RWPE1 (cell line): ENCODE data around the gene INO80E.

Source experiments
- CTCF ChIA-PET: fragments of 350-600 bp; sonication (Branson Sonifier 250); formaldehyde crosslinking; extraction: SDS; loops from one replicate; lab custom pipeline; 2021; lab: Yijun Ruan, JAX
- POLR2A ChIA-PET: fragments of 400-600 bp; formaldehyde crosslinking; extraction: SDS; loops from one replicate; lab custom pipeline; 2020; ENCODE audit warnings: antibody characterized with exemption; ENCODE audit not compliant: low non-redundant PET; lab: Yijun Ruan, JAX
- DNase-seq: peaks from one replicate; pipeline ENCODE4 v3.0.0; 2012; ENCODE audit warnings: low spot score
- H3K27ac ChIP-seq: fragments of 450-650 bp; 2 replicates; pipeline ENCODE4 v1.5.1; 2017
- TF ChIP-seq, protein P1 (sequence below): fragments of 450-650 bp; conservative IDR thresholded peaks from 2 replicates; pipeline ENCODE4 v1.5.1; 2017; ENCODE audit warnings: low read depth, mild to moderate bottlenecking

The INO80E gene

DNA sequence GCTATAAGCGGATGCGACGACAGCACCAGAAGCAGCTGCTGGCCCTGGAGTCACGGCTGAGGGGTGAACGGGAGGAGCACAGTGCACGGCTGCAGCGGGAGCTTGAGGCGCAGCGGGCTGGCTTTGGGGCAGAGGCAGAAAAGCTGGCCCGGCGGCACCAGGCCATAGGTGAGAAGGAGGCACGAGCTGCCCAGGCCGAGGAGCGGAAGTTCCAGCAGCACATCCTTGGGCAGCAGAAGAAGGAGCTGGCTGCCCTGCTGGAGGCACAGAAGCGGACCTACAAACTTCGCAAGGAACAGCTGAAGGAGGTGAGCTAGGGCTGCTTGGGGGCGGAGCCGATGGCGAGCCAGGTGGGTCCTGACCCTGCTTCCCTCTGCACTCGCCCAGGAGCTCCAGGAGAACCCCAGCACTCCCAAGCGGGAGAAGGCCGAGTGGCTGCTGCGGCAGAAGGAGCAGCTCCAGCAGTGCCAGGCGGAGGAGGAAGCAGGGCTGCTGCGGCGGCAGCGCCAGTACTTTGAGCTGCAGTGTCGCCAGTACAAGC is 10.7 kb upstream of the INO80E start:
- DNase-seq = no peak
- POLR2A ChIA-PET = no interaction called here
- CTCF ChIA-PET = interaction anchor here (0.7 to 1.0 kb wide), 2 partner anchors 20 to 41 kb away, joined by 3 to 5 read pairs; no protein-coding TSS in a partner anchor
- TF ChIP-seq, protein P1, sequence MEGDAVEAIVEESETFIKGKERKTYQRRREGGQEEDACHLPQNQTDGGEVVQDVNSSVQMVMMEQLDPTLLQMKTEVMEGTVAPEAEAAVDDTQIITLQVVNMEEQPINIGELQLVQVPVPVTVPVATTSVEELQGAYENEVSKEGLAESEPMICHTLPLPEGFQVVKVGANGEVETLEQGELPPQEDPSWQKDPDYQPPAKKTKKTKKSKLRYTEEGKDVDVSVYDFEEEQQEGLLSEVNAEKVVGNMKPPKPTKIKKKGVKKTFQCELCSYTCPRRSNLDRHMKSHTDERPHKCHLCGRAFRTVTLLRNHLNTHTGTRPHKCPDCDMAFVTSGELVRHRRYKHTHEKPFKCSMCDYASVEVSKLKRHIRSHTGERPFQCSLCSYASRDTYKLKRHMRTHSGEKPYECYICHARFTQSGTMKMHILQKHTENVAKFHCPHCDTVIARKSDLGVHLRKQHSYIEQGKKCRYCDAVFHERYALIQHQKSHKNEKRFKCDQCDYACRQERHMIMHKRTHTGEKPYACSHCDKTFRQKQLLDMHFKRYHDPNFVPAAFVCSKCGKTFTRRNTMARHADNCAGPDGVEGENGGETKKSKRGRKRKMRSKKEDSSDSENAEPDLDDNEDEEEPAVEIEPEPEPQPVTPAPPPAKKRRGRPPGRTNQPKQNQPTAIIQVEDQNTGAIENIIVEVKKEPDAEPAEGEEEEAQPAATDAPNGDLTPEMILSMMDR = no peak
- H3K27ac ChIP-seq = peak overlapping the region; percentile 50; the same call in 1 of the 2 replicates

- ChIA-PET POLR2A (no interaction called here), CTCF (interaction anchor here (0.6 to 1.0 kb wide), 3 partner anchors 19 to 84 kb away, joined by 3 to 5 read pairs (median 4); no protein-coding TSS in a partner anchor)
- peak overlapping the region; percentile 50 for H3K27ac ChIP-seq
- no peak for DNase-seq
- TF ChIP-seq, protein P1 = no peak
Observed at GRCh38 chr16:29986231-29986630, 9.8 kb upstream of the INO80E start.

GRCh38 chr16:29986931-29987330 is 9.1 kb upstream of the INO80E start:
- ChIA-PET POLR2A (no interaction called here), CTCF (interaction anchor here (0.6 to 0.8 kb wide), 3 partner anchors 19 to 85 kb away, joined by 3 to 4 read pairs (median 3); no protein-coding TSS in a partner anchor)
- peak overlapping the region; percentile 50 for H3K27ac ChIP-seq
- DNase-seq = no peak
- TF ChIP-seq, protein P1 = no peak

- CTCF ChIA-PET = interaction anchor here (0.6 to 0.8 kb wide), 2 partner anchors 18 to 61 kb away, joined by 3 read pairs; no protein-coding TSS in a partner anchor
- TF ChIP-seq, protein P1 = no peak
- POLR2A ChIA-PET = no interaction called here
- DNase-seq = no peak
- H3K27ac ChIP-seq = peak overlapping the region; percentile 50
Observed at GRCh38 chr16:29987371-29988085, 8.5 kb upstream of the INO80E start.

DNA sequence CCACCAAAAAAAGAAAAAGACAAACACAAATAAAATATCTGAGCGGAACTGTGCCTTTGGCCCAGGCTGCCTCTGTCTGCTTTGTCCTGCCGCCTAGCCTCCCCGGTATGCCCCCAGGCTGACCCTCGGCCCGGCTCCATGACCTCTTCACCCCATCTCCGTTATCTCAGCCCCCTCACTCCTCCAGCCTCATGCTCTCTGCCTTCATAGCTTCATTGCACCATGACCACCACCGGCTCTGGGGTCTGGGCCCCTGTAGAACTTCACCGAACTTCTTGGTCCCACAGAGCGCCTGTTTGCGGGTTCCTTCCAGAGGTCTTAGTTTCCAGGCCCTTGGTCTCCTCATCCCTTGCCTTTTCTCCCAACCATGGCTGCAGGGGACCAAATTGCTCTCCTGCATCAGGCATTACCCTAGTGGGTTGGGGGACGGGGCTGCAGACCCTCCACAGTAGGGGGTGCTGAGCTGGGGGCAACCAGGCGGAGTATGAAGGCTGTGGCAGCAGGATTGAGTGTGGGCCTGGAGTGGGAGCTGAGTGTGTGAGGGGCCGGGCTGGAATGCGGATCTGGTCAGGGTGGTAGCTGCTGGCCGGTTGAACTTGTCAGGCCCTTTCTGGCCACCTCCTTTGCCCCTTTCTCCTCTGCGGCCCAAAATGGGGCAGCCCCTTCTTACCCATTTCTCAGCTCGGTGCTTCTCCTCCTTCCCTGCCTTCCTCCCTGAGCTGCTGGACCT is 7.5 kb upstream of the INO80E start:
- POLR2A ChIA-PET = no interaction called here
- no peak for DNase-seq
- CTCF ChIA-PET = no interaction called here
- TF ChIP-seq, protein P1 = no peak
- H3K27ac ChIP-seq = peak overlapping the region; percentile 50
